ENCODE data around the gene XAB2. TPM values are rescaled to one million over a fixed set of nuclear protein-coding genes. Genes with fewer than 3 reads are reported as not detected.
"Not testable (repeated sequence)": the region's sequence is repeated elsewhere in the genome, so short reads cannot be mapped to it uniquely, and the experiment has no call there.

Gene XAB2
- total RNA-seq, 1 donor from 2014 or later = 32.8 TPM

GRCh38 chr19:7582446-7582845 lies 46.9 kb downstream of the XAB2 start:
- Mint-ChIP-seq H3K27me3 (ENCODE audit: unreplicated experiment) (peaks cover 10% of the 10 kb centered on the region), H3K9me3 (ENCODE audit: unreplicated experiment) (no peaks in the 10 kb centered on the region), H3K4me3 (ENCODE audit: unreplicated experiment) (no peak overlapping the region), H3K27ac (ENCODE audit: unreplicated experiment) (no peak overlapping the region), H3K4me1 (ENCODE audit: low read depth, unreplicated experiment) (no peaks in the 10 kb centered on the region), H3K36me3 (ENCODE audit: unreplicated experiment) (no peaks in the 10 kb centered on the region)
- DNase-seq = no peak
- TF ChIP-seq, protein P1, sequence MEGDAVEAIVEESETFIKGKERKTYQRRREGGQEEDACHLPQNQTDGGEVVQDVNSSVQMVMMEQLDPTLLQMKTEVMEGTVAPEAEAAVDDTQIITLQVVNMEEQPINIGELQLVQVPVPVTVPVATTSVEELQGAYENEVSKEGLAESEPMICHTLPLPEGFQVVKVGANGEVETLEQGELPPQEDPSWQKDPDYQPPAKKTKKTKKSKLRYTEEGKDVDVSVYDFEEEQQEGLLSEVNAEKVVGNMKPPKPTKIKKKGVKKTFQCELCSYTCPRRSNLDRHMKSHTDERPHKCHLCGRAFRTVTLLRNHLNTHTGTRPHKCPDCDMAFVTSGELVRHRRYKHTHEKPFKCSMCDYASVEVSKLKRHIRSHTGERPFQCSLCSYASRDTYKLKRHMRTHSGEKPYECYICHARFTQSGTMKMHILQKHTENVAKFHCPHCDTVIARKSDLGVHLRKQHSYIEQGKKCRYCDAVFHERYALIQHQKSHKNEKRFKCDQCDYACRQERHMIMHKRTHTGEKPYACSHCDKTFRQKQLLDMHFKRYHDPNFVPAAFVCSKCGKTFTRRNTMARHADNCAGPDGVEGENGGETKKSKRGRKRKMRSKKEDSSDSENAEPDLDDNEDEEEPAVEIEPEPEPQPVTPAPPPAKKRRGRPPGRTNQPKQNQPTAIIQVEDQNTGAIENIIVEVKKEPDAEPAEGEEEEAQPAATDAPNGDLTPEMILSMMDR (IDR thresholded peaks at IDR 0.05; ENCODE audit: partially characterized antibody, unreplicated experiment) = no peak

GRCh38 chr19:7579182-7579581 lies 50.2 kb downstream of the XAB2 start:
- H3K27ac Mint-ChIP-seq (ENCODE audit: unreplicated experiment) = no peak overlapping the region
- DNase-seq = no peak
- no peaks in the 10 kb centered on the region for H3K4me1 Mint-ChIP-seq (ENCODE audit: low read depth, unreplicated experiment)
- peaks cover 14% of the 10 kb centered on the region for H3K27me3 Mint-ChIP-seq (ENCODE audit: unreplicated experiment)
- TF ChIP-seq, protein P1 (IDR thresholded peaks at IDR 0.05; ENCODE audit: partially characterized antibody, unreplicated experiment) = no peak
- H3K4me3 Mint-ChIP-seq (ENCODE audit: unreplicated experiment) = no peak overlapping the region
- no peaks in the 10 kb centered on the region for H3K36me3 Mint-ChIP-seq (ENCODE audit: unreplicated experiment)
- no peaks in the 10 kb centered on the region for H3K9me3 Mint-ChIP-seq (ENCODE audit: unreplicated experiment)

GRCh38 chr19:7578127-7578526 lies 51.2 kb downstream of the XAB2 start:
- no peaks in the 10 kb centered on the region for H3K4me1 Mint-ChIP-seq (ENCODE audit: low read depth, unreplicated experiment)
- H3K4me3 Mint-ChIP-seq (ENCODE audit: unreplicated experiment) = no peak overlapping the region
- TF ChIP-seq, protein P1 (IDR thresholded peaks at IDR 0.05; ENCODE audit: partially characterized antibody, unreplicated experiment) = no peak
- no peaks in the 10 kb centered on the region for H3K36me3 Mint-ChIP-seq (ENCODE audit: unreplicated experiment)
- H3K9me3 Mint-ChIP-seq (ENCODE audit: unreplicated experiment) = no peaks in the 10 kb centered on the region
- H3K27ac Mint-ChIP-seq (ENCODE audit: unreplicated experiment) = no peak overlapping the region
- DNase-seq = no peak
- H3K27me3 Mint-ChIP-seq (ENCODE audit: unreplicated experiment) = peaks cover 14% of the 10 kb centered on the region

GRCh38 chr19:7577422-7577821 lies 51.9 kb downstream of the XAB2 start:
- H3K27me3 Mint-ChIP-seq (ENCODE audit: unreplicated experiment) = peaks cover 14% of the 10 kb centered on the region
- not testable (repeated sequence) for DNase-seq; H3K4me3 Mint-ChIP-seq (ENCODE audit: unreplicated experiment)

GRCh38 chr19:7575434-7576040 lies 53.8 kb downstream of the XAB2 start:
- H3K4me1 Mint-ChIP-seq (ENCODE audit: low read depth, unreplicated experiment) = no peaks in the 10 kb centered on the region
- H3K27me3 Mint-ChIP-seq (ENCODE audit: unreplicated experiment) = peaks cover 14% of the 10 kb centered on the region
- no peaks in the 10 kb centered on the region for H3K36me3 Mint-ChIP-seq (ENCODE audit: unreplicated experiment)
- no peak overlapping the region for H3K4me3 Mint-ChIP-seq (ENCODE audit: unreplicated experiment)
- no peak overlapping the region for H3K27ac Mint-ChIP-seq (ENCODE audit: unreplicated experiment)
- no peaks in the 10 kb centered on the region for H3K9me3 Mint-ChIP-seq (ENCODE audit: unreplicated experiment)
- TF ChIP-seq, protein P1 (IDR thresholded peaks at IDR 0.05; ENCODE audit: partially characterized antibody, unreplicated experiment) = no peak
- DNase-seq = no peak

More at GRCh38 chr19:7577422-7577821, 51.9 kb downstream of the XAB2 start:
- not testable (repeated sequence) for H3K9me3 Mint-ChIP-seq (ENCODE audit: unreplicated experiment); H3K4me1 Mint-ChIP-seq (ENCODE audit: low read depth, unreplicated experiment); H3K27ac Mint-ChIP-seq (ENCODE audit: unreplicated experiment); H3K36me3 Mint-ChIP-seq (ENCODE audit: unreplicated experiment)
